ENCODE data around the gene ALDH1L1.

The ALDH1L1 gene

DNA sequence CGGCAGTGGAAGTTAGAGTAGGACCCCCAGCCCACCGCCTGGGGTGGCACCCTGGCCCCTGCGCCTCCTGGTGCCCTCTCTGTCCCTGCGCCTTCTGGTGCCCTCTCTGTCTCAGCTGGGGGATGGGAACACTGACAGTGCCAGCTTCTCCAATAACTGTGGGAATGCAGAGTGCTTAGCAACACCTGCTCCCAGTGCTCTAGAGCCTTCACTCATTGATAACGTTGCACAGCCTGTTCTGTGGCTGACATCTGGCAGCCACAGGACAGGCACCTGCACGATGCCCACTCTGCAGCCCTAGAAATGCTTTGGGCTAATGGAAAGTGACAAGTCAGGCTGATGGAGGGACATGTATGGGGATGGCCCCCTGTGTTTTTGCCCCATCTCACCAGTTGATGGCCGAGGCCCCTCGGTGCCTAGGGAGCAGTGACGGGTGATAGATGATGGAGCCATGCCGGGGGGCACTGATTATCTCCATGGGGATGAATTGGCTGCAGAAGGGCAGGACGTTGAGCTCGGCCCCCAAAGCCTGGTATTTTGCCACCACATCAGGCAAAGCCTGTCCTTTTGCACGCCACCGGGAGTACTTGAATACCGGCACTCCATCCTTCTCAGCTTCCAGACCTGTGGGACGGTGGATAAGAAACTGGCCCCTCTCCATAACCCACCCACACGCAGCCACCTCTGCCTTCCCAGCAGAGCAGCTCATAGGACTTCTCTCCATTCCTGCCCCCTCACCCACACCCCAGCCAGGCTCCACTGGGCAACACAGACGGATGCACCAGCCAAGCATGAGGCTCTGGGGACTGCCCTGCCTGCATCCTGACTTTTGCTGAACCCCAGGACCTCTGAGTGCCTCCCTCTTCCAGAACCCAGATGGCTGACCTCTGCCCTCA lies 22.1 kb downstream of the ALDH1L1 start:
- in situ Hi-C loops (cut with HindIII; ENCODE audit: low pct_ligation_motif_present, low pct_unique_long_range_greater_than_20kb, low sequenced_read_pairs), result no loop called here
- DNase-seq, result no peak

DNA sequence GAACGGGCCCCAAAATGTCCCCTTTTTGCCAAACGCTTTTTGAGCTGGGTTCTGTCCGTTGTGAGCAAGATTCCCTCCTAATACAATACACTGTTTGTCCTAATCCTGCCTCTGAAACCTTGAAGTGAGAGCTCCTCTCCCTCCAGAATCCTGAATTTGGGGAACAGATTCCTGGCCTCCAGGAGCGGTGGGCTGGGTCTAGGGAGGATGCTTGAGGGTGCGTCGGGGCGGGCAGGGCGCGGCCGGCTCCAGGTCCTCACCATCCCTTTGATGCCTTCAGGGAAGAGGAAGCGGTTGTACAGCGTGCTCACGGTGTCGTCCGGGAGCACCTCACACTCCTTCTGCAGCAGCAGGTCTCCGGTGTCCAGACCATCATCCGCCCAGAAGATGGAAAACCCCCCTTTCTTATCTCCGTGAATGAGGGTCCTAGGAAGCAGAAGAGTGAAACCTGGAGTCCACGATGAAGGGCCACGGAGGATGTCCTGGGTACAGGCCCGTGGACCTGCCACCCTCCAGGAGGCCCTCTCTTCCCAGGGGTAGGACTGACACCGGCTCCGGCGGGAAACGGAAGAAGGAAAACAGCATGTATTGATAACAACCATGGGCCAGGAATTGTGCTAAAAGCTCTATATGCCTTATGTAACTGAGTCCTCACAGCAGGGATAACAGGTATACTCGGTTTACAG lies 23.2 kb downstream of the ALDH1L1 start:
- no peak for DNase-seq
- in situ Hi-C loops (cut with HindIII; ENCODE audit: low pct_ligation_motif_present, low pct_unique_long_range_greater_than_20kb, low sequenced_read_pairs), result no loop called here

- in situ Hi-C loops (cut with HindIII; ENCODE audit: low pct_ligation_motif_present, low pct_unique_long_range_greater_than_20kb, low sequenced_read_pairs), result no loop called here
- no peak for DNase-seq
Measured at GRCh38 chr3:126156468-126156867, 23.9 kb downstream of the ALDH1L1 start.

GRCh38 chr3:126155819-126156218 lies 24.6 kb downstream of the ALDH1L1 start:
- in situ Hi-C loops (cut with HindIII; ENCODE audit: low pct_ligation_motif_present, low pct_unique_long_range_greater_than_20kb, low sequenced_read_pairs), result no loop called here
- DNase-seq, result no peak

DNA sequence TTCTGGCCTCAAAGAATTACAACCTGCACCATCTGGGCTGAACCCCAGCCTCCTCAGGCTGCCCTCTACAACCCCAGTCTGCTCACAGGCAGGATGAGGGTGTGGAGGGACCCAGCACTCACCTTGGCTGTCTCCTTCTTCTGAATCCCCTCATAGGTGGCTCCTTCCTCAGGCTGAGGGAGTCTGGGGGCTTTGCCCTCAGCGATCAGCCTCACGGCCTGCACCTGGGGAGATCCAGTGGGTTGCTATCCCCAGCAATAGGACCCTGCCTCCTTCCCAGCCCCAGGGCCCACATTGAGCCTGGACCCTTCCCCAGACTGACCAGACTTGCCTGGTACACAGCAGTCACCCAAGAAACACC lies 25.1 kb downstream of the ALDH1L1 start:
- in situ Hi-C loops (cut with HindIII; ENCODE audit: low pct_ligation_motif_present, low pct_unique_long_range_greater_than_20kb, low sequenced_read_pairs), result no loop called here
- no peak for DNase-seq

DNA sequence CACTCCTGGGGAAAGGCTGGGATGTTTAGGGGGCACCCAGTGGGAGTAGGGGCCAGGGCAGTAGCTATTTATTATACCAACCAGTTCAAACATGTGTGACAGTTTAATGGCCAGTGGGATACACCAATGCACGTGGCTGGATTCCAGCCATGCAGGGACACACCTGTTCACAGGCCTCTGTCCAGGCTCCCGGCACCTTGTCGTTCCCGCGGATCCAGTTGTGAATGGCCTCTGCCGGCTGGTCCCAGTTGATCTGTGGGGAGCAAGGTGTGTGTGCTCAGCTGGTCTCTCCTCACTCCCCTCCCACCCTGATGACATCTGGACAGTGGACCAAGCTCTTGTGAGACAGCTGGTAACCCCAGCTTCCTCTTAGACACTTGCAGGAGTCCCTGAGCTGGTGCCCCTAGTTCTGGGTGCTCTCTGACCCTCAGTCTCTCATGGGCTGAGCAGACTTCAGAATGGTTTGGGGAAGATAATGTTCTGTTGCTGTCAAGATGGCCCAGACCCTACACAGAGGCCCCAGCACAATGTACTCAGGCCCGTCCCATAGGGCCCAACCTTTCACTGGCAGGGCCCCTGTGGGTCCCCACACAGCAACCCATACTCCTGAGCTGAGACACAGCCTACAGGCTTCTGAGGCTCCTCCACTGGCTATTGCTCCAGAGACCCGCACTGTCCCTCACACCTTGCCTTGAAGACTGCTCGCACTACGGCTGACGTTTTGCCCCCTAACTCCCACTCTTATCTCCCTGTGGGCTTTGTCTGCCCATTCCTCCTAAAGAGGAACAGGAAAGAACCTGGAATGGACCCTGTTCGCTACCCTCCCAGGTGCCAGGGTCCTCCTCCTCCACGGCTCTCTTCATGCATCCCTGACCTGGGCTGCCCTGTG lies 25.8 kb downstream of the ALDH1L1 start:
- no peak for DNase-seq
- in situ Hi-C loops (cut with HindIII; ENCODE audit: low pct_ligation_motif_present, low pct_unique_long_range_greater_than_20kb, low sequenced_read_pairs), result no loop called here

GRCh38 chr3:126153695-126154360 lies 26.6 kb downstream of the ALDH1L1 start:
- in situ Hi-C loops (cut with HindIII; ENCODE audit: low pct_ligation_motif_present, low pct_unique_long_range_greater_than_20kb, low sequenced_read_pairs), result no loop called here
- DNase-seq, result no peak

GRCh38 chr3:126152901-126153694 lies 27.3 kb downstream of the ALDH1L1 start:
- DNase-seq, result no peak
- in situ Hi-C loops (cut with HindIII; ENCODE audit: low pct_ligation_motif_present, low pct_unique_long_range_greater_than_20kb, low sequenced_read_pairs), result no loop called here

- in situ Hi-C loops (cut with HindIII; ENCODE audit: low pct_ligation_motif_present, low pct_unique_long_range_greater_than_20kb, low sequenced_read_pairs), result no loop called here
- no peak for DNase-seq
Measured at GRCh38 chr3:126152458-126152857, 27.9 kb downstream of the ALDH1L1 start.

- in situ Hi-C loops (cut with HindIII; ENCODE audit: low pct_ligation_motif_present, low pct_unique_long_range_greater_than_20kb, low sequenced_read_pairs), result no loop called here
- no peak for DNase-seq
Measured at GRCh38 chr3:126151562-126152302, 28.7 kb downstream of the ALDH1L1 start.

GRCh38 chr3:126149960-126150515 lies 30.3 kb downstream of the ALDH1L1 start:
- in situ Hi-C loops (cut with HindIII; ENCODE audit: low pct_ligation_motif_present, low pct_unique_long_range_greater_than_20kb, low sequenced_read_pairs), result no loop called here

GRCh38 chr3:126149256-126149902 lies 31.0 kb downstream of the ALDH1L1 start:
- in situ Hi-C loops (cut with HindIII; ENCODE audit: low pct_ligation_motif_present, low pct_unique_long_range_greater_than_20kb, low sequenced_read_pairs), result no loop called here
- no peak for DNase-seq

More at GRCh38 chr3:126149960-126150515, 30.3 kb downstream of the ALDH1L1 start:
- no peak for DNase-seq

GRCh38 chr3:126147932-126148683 lies 32.3 kb downstream of the ALDH1L1 start:
- DNase-seq, result no peak
- in situ Hi-C loops (cut with HindIII; ENCODE audit: low pct_ligation_motif_present, low pct_unique_long_range_greater_than_20kb, low sequenced_read_pairs), result no loop called here

- in situ Hi-C loops (cut with HindIII; ENCODE audit: low pct_ligation_motif_present, low pct_unique_long_range_greater_than_20kb, low sequenced_read_pairs), result no loop called here
- no peak for DNase-seq
Measured at GRCh38 chr3:126147147-126147931, 33.0 kb downstream of the ALDH1L1 start.

DNA sequence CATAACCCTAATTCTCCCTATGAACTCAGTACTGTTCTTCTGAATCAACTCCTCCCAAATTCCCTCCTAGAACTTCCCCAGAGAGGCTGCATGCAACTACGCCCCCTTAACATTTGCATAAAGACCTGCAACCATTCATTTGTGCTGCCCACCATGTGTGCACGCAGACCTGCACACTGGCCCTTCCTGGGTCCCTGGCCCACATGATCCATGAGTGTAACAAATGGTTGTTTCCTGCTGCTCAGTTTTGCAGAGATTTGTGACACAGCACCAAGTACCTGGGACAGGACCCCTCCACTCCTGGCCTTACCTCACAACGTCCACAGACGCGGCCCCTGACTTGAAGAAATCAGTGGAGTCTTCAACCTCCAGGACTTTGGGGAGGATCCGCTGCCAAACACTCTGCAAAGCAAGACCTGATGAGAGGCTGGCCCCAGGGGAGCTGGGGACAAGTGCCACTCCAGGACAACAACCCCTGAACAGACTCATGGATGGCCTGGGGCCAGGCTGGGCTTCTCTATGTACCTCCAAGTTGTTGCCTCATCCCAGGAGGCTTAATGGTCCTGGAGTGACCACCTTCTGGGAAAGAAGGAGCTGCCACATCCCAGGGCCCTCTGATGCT lies 33.8 kb downstream of the ALDH1L1 start:
- DNase-seq, result no peak
- in situ Hi-C loops (cut with HindIII; ENCODE audit: low pct_ligation_motif_present, low pct_unique_long_range_greater_than_20kb, low sequenced_read_pairs), result no loop called here
